ENCODE measurements around the gene ABCG1. TPM values are rescaled to one million over a fixed set of nuclear protein-coding genes. Genes with fewer than 3 reads are reported as not detected.

The ABCG1 gene
- total and polyA plus RNA-seq, 2 experiments from 2014 or later, result 1.3 to 4.4 TPM

- H3K36me3 ChIP-seq (ENCODE audit: insufficient read depth), result no peaks in the 10 kb centered on the region
- Mint-ChIP-seq H3K27me3 (ENCODE audit: insufficient read depth, low read depth, poor library complexity) (no peaks in the 10 kb centered on the region), H3K4me1 (no peaks in the 10 kb centered on the region; the same call in 2 of the 3 replicates), H3K27ac (no peak overlapping the region), H3K36me3 (ENCODE audit: low read depth) (no peaks in the 10 kb centered on the region; the same call in 2 of the 3 replicates), H3K4me3 (no peak overlapping the region), H3K9me3 (peaks cover 8% of the 10 kb centered on the region; the same call in 2 of the 3 replicates)
- H3K4me2 ChIP-seq, result no peak overlapping the region
- no peaks in the 10 kb centered on the region for H3K4me1 ChIP-seq (ENCODE audit: insufficient read depth)
- H3K27me3 ChIP-seq (ENCODE audit: insufficient read depth), result no peaks in the 10 kb centered on the region
- H3K9me2 ChIP-seq (ENCODE audit: insufficient read depth), result no peaks in the 10 kb centered on the region
- H3F3A ChIP-seq (replicated peaks; ENCODE audit: low read depth), result no peaks in the 10 kb centered on the region
- H4K20me1 ChIP-seq (replicated peaks; ENCODE audit: insufficient read depth), result no peaks in the 10 kb centered on the region
- H3K79me2 ChIP-seq (replicated peaks; ENCODE audit: insufficient read depth), result no peaks in the 10 kb centered on the region
- H2AFZ ChIP-seq, result no peak overlapping the region
- H3K4me3 ChIP-seq, result no peak overlapping the region
- DNase-seq (ENCODE audit: low spot score), result no peak
- no peak for ATAC-seq
- no peak overlapping the region for H3K27ac ChIP-seq (ENCODE audit: low read depth)
- TF ChIP-seq CTCF (conservative IDR thresholded peaks at IDR 0.05; ENCODE audit: low read depth in 2 of 2) (no peak), ETS1 (IDR thresholded peaks at IDR 0.05) (no peak), EZH2phosphoT487 (IDR thresholded peaks at IDR 0.05; ENCODE audit: unreplicated experiment) (no peak)
Observed at GRCh38 chr21:42202321-42202720, 16.6 kb upstream of the ABCG1 start.

- no peaks in the 10 kb centered on the region; the same call in 2 of the 3 replicates for H3K36me3 Mint-ChIP-seq (ENCODE audit: low read depth)
- no peak overlapping the region for H3K27ac Mint-ChIP-seq
- peaks cover 6% of the 10 kb centered on the region; the same call in 2 of the 3 replicates for H3K9me3 Mint-ChIP-seq
- Histone ChIP-seq H2AFZ (no peak overlapping the region), H3K36me3 (ENCODE audit: insufficient read depth) (no peaks in the 10 kb centered on the region), H3K27me3 (ENCODE audit: insufficient read depth) (no peaks in the 10 kb centered on the region), H3K79me2 (replicated peaks; ENCODE audit: insufficient read depth) (no peaks in the 10 kb centered on the region), H3F3A (replicated peaks; ENCODE audit: low read depth) (no peaks in the 10 kb centered on the region), H3K27ac (ENCODE audit: low read depth) (no peak overlapping the region), H3K4me3 (no peak overlapping the region), H4K20me1 (replicated peaks; ENCODE audit: insufficient read depth) (no peaks in the 10 kb centered on the region), H3K4me1 (ENCODE audit: insufficient read depth) (no peaks in the 10 kb centered on the region), H3K4me2 (no peak overlapping the region), H3K9me2 (ENCODE audit: insufficient read depth) (no peaks in the 10 kb centered on the region)
- no peak overlapping the region for H3K4me3 Mint-ChIP-seq
- no peak for ATAC-seq
- H3K4me1 Mint-ChIP-seq, result peaks cover 2% of the 10 kb centered on the region
- no peaks in the 10 kb centered on the region for H3K27me3 Mint-ChIP-seq (ENCODE audit: insufficient read depth, low read depth, poor library complexity)
- no peak for DNase-seq (ENCODE audit: low spot score)
- TF ChIP-seq EZH2 (IDR thresholded peaks at IDR 0.05; ENCODE audit: low read depth, unreplicated experiment) (no peak), STAT1 (IDR thresholded peaks at IDR 0.05; ENCODE audit: unreplicated experiment) (no peak), ZNF331 (CRISPR knock-in tag; IDR thresholded peaks at IDR 0.05; ENCODE audit: low read depth) (no peak), ZNF114 (CRISPR knock-in tag; IDR thresholded peaks at IDR 0.05) (no peak), CREB1 (CRISPR knock-in tag; IDR thresholded peaks at IDR 0.05; ENCODE audit: low read depth) (no peak), CTCF (conservative IDR thresholded peaks at IDR 0.05; ENCODE audit: low read depth in 2 of 2) (no peak), JUNB (IDR thresholded peaks at IDR 0.05; ENCODE audit: unreplicated experiment) (no peak), ZNF462 (CRISPR knock-in tag; IDR thresholded peaks at IDR 0.05) (no peak), POLR2AphosphoS5 (IDR thresholded peaks at IDR 0.05; ENCODE audit: low read depth) (no peak)
Observed at GRCh38 chr21:42203321-42203720, 15.6 kb upstream of the ABCG1 start.

Measured in GM23338 (cell line).